Smooth muscle cell of the brain vasculature (primary cell): ENCODE measurements around the gene SIN3B.

Experiments
- DNase-seq: peaks from one replicate; pipeline ENCODE4 v3.0.0-alpha.2; 2012; ENCODE audit warnings: low read depth, low spot score

Gene SIN3B

GRCh38 chr19:16825312-16826052 lies 3.7 kb upstream of the SIN3B start:
- peak; percentile 37 for DNase-seq

GRCh38 chr19:16829822-16830289 lies 658 bp downstream of the SIN3B start:
- no peak for DNase-seq

GRCh38 chr19:16830679-16831078 lies 1.5 kb downstream of the SIN3B start:
- DNase-seq, result no peak

- DNase-seq, result no peak
Observed at GRCh38 chr19:16831531-16831930, 2.3 kb downstream of the SIN3B start.

DNA sequence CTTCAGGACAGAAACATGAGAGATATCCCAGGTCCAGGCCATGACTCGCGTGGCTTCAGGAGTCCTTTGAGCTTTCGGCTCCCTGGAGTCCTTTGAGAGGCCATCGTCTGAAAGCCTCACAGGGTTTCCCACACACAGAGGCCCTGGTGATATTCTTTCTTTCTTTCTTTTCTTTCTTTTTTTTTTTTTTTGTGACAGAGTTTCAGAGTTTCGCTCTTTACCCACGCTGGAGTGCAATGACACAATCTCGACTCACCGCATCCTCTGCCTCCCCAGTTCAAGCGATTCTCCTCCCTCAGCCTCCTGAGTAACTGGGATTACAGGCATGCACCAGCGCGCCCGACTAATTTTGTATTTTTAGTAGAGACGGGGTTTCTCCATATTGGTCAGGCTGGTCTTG lies 5.5 kb downstream of the SIN3B start:
- DNase-seq, result no peak

DNA sequence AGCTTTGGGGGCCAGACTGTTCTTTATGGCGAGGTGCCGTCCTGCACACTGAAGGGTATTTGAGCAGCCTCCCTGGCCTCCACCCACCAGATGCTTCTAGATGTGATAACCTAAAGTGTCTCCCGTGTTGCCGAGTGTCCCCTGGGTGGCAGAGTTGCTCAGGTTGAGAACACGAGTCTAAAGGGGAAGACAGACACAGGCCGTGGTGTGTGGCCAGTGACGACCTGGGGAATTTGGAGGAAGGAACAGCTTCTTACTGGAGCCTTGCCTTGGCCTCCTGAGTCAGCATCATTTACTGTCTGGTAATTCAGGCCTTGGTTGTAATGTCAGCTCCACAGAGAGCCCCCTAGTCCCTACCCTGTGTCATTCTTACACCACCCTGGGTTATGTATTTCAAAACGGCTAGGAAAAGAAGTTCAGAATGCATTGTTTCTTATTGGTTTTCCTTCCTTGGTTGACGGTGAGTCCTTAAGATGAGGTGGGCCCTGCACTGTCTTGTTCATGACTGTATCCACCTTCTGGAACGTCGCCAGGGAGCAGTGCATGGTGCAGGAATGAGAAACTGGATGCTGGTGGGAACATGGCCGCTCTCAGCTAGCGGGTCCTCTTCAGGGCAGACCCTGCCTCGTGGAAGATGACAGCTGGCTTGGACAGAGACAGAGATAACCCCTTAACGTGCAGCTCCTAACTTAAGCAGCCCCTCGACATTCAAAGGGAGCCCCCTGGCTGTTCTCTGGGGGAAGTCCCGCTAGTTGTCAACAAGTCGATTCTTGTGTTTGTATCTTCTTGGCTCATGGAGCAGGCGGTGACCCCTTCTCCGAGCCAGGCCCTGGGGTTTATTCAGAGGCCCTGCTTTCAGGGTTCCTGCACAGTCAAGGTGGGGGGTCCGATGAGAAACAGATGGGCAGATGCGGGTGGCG lies 7.2 kb downstream of the SIN3B start:
- DNase-seq, result no peak

GRCh38 chr19:16837035-16837362 lies 7.8 kb downstream of the SIN3B start:
- DNase-seq, result no peak

DNA sequence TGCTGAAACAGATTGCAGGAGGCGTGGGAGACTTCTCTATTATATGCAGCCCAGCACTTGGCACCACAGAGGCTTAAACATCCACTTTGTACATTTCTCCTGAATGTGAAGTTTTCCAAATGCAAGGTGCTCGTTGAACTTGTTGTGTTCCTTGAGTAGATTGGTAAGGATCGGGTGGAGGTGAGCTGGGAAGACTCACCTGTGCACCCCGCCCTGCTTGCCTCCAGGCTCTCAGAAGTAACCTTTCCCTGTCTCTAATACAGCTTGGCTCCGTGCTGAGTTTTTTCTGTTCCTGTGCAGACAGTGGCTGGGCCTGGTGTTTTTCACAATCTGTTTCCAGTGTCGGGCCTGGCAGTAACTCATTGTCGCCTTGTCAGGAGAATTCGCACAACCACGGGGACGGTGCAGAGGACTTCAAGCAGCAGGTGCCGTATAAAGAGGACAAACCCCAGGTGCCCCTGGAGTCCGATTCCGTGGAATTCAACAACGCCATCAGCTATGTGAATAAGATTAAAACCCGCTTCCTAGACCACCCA lies 12.3 kb downstream of the SIN3B start:
- no peak for DNase-seq

DNA sequence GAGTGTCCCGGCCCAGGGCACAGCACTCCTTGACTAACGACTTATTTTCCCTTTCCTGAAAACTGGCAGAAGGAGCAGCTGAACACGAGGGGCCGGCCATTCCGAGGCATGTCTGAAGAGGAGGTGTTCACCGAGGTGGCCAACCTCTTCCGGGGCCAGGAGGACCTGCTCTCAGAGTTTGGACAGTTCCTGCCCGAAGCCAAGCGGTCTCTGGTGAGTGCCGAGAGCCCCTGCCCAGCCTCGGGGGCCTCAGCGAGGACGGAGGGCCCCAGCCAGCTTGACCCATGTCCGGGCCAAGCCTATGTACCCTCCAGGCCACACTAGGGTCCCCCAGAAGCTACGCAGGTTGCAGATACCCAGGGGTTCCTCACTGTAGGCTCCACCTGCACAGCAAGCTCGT lies 17.7 kb downstream of the SIN3B start:
- no peak for DNase-seq

- DNase-seq, result no peak
Observed at GRCh38 chr19:16847430-16847829, 18.2 kb downstream of the SIN3B start.

- no peak for DNase-seq
Observed at GRCh38 chr19:16849168-16849567, 20.0 kb downstream of the SIN3B start.

GRCh38 chr19:16850133-16850532 lies 20.9 kb downstream of the SIN3B start:
- DNase-seq, result no peak

- DNase-seq, result no peak
Observed at GRCh38 chr19:16851031-16851712, 22.0 kb downstream of the SIN3B start.

DNA sequence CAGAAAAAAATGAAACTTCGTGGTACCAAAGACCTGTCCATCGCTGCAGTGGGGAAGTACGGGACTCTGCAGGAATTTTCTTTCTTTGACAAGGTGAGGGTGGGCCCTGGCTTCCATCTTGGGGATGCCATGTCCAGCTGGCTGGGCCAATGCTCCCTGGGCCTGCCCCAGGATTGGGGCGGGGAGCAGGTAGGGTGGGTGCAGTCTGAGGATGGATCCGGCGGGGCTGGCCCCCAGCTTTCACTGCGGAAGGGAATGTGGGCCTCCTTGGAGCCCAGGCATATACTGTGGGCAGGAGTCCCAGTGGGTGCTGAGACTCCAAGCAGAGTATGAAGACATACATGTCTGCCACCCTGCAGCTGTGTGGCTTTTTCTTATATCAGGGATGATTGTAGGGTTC lies 23.9 kb downstream of the SIN3B start:
- no peak for DNase-seq

DNA sequence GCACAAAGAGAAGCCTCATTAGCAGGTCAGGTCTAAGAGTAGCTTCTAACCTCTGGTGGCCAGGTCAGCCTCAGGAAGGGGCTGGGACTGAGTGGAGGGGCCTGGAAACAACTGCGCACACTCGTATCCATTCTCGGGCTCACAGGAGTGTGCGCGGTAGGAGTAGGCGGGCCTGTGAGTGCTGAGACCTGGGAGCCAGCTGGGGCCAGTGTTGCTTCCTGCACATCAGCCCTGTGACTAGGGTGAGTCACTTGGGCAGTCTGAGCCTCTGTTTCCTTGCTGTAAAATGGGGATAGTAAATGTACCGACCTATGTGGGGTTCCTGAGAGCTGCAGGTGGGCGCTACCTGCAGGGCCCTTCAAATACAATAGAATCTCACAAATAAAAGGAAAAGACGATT lies 26.9 kb downstream of the SIN3B start:
- DNase-seq, result no peak

GRCh38 chr19:16859626-16860025 lies 30.4 kb downstream of the SIN3B start:
- no peak for DNase-seq

GRCh38 chr19:16860118-16860517 lies 30.9 kb downstream of the SIN3B start:
- no peak for DNase-seq

GRCh38 chr19:16861011-16861410 lies 31.8 kb downstream of the SIN3B start:
- DNase-seq, result no peak

- DNase-seq, result no peak
Observed at GRCh38 chr19:16861834-16862233, 32.6 kb downstream of the SIN3B start.

DNA sequence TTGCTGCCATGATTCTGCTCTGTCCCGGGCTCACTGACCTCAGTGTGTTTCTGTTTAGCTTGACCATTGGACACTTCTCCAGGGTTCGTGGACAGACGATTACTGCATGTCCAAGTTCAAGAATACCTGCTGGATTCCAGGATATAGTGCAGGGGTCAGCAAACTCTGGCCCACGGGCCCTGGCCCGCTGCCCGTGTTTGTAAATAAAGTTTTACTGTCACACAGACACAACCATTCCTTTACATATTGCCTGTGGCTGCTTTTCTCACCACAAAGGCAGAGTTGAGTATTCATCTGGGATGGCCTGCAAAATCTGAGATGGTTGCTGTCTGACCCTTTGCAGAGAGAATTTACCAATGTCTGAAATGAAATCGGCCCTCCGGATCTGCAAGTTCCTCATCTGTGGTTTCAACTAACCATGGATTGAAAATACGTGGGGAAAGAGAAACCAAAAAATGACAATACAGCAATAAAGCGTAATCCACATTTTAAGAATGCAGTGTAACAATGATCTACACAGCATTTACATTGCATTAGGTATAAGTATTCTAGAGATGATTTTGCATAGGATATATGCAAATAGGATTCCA lies 33.7 kb downstream of the SIN3B start:
- DNase-seq, result no peak

DNA sequence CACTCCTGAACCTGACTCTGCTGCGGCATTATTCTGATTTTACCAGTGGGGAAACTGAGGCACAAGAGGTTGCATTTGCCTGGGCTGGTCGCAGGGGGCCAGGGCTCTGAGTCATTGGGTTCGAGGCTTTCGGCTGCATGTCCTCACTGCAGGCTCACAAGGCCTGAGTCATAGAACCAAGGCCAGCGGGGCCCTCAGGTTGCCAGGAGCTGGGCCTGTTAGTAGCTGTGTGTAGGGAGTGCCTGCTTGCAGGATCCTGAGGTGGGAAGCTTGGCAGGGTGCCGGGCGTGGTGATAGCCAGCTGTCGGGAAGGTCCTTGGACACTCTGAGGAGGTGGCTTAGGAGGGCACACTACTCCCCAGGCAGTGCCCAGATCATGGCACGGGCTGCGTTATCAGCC lies 38.0 kb downstream of the SIN3B start:
- DNase-seq, result no peak
